LNCaP clone FGC (cell line): ENCODE results near the gene DOK6.

ENCODE experiments used
- DNase-seq: peaks from one replicate; pipeline ENCODE4 v3.0.0-alpha.2; 2011; ENCODE audit warnings: low read depth
- H3K4me3 ChIP-seq: 2 replicates; pipeline ENCODE4 v1.5.1; 2011; ENCODE audit warnings: mild to moderate bottlenecking, low read depth, low read length, control low read depth
- CTCF ChIP-seq: IDR thresholded peaks from 2 replicates; pipeline ENCODE4 v1.5.1; 2012; ENCODE audit warnings: mild to moderate bottlenecking; ENCODE audit not compliant: control insufficient read depth, insufficient read depth; ENCODE audit errors: extremely low read depth

DOK6 gene

GRCh38 chr18:69677595-69677994 is 276.9 kb downstream of the DOK6 start:
- no peak for TF ChIP-seq CTCF
- DNase-seq = no peak
- H3K4me3 ChIP-seq = no peak overlapping the region

GRCh38 chr18:69680123-69680522 is 279.4 kb downstream of the DOK6 start:
- no peak for DNase-seq
- no peak for TF ChIP-seq CTCF
- H3K4me3 ChIP-seq = no peak overlapping the region

DNA sequence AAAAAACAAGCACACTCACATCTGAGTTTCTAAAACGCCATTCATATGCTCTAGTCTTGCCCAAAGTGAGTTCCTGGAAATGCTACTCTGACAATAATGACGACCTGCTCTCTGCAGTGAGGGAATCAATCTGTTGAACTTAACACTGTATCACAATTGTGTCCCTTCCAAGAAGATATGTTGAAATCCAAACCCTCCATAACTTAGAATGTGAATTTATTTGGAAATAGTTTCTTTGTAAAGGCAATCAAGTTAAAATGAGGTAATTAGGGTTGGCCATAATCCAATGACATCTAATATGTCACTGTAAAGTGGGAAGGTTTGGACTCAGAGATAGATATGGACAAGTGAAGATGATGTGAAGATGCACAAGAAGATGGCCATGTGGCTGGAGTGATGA is 282.5 kb downstream of the DOK6 start:
- DNase-seq = no peak
- TF ChIP-seq CTCF = no peak
- H3K4me3 ChIP-seq = no peak overlapping the region

DNA sequence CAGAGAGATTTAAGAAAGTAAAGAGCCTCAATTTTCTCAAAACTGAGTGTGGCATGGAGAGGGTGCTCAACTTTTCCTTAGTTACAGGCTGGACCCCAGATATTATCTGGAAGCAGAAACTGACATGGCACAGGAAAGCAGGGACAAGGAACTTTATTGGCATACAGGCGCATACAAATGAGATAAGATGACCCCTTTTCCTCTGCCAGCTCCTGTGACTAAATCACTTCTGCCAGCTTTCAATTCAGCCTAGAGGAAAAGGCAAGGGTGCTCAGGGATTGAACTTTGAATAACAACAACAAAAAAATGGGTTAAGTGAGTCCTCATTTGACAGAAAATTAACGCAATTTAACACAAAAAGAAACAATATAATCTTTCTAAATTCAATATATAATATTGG is 284.1 kb downstream of the DOK6 start:
- H3K4me3 ChIP-seq = no peak overlapping the region
- no peak for TF ChIP-seq CTCF
- no peak for DNase-seq

- H3K4me3 ChIP-seq = no peak overlapping the region
- no peak for DNase-seq
- no peak for TF ChIP-seq CTCF
Measured at GRCh38 chr18:69686861-69687260, 286.2 kb downstream of the DOK6 start.

GRCh38 chr18:69689121-69689759 is 288.6 kb downstream of the DOK6 start:
- no peak for DNase-seq
- TF ChIP-seq CTCF = no peak
- H3K4me3 ChIP-seq = no peak overlapping the region
